Measurements from ENCODE around the gene TTC28. TPM values are rescaled to one million over a fixed set of nuclear protein-coding genes. Genes with fewer than 3 reads are reported as not detected.

TTC28 gene
- polyA plus RNA-seq, 4 donors: 28.9 to 32.9 (median 31.0) TPM

DNA sequence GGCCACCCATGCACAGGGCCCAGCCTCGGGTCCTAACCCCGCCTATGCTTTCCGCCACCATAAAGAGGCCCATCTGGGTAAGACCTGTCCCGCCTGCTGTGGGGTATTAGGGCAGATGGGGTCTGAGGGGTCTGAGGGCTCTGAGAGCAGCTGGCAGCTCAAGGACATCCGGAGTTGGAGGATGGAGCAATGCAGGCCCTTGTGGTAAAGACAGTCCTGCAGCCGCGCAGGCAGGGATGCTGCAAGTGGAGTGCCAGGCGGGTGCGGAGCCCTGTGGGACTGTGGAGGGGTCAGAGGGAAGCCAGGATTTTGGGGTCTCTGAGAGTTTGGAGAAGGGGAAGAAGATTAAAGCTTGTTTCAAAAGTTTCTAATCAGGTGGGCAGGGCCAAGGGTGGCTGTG lies 679.3 kb downstream of the TTC28 start:
- no peak for DNase-seq (ENCODE audit: low read depth in 4 of 4, low spot score in 3 of 4)

DNA sequence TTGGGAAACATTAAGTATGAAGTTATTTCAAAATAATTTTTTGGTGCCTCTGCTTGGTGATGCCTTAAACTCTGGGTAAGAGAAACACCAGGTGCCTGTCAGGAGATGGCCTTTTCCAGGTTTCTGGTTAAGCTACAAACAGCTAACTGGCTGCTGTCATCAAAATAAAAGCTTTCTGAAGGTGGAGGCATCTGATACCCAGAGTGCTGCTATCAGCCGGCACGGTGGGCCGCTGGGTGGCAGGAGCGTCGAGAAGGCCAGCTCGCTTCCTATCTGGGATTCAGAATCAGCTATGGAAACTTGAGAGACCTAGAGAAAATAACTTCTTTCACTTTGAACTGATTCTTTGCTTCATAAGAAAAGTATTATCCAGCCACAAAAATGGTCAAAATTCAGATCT lies 679.8 kb downstream of the TTC28 start:
- no peak for DNase-seq (ENCODE audit: low read depth in 4 of 4, low spot score in 3 of 4)

DNA sequence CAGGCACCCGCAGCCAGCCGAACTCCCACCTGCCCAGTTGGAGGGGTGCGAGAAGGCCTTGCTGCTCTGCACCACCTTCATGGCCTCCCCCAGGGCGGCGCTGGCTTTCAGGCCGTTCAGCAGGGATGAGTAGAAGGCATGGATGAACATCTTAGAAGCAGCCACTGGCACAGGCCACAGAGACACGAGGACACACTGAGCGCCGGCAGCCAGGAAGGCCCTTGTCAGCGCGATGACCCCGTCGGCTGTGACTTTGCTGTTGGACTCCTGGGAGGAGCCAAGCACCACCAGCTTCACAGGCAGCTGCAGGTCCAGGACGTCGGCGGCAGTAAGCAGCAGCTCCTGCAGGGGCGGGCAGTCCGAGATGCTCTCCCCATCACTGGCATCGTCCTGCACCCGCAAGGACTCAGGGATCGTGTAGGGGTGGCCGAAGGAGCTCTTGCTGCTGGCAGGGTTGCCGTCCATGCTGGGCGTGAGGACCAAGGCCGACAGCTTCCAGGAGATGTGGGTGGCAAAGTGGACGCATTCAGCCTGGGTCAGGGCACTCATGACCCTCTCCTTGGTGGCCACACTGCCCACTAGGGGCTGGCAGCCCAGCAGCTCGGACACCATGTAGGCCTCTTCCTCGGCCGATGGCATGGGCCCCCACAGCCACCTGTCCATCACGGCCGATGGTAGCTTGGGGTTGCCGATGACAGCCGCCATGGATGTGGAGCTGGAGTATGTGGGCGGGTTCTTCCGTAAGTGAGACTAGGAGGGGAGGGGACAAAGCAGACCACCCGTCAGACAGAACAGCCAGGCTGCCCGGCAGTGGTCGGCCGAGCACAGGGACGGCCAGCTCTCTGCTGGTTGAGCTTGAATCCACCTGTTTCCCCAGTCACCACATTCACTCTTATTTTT lies 680.9 kb downstream of the TTC28 start:
- DNase-seq (ENCODE audit: low read depth in 4 of 4, low spot score in 3 of 4): no peak

DNA sequence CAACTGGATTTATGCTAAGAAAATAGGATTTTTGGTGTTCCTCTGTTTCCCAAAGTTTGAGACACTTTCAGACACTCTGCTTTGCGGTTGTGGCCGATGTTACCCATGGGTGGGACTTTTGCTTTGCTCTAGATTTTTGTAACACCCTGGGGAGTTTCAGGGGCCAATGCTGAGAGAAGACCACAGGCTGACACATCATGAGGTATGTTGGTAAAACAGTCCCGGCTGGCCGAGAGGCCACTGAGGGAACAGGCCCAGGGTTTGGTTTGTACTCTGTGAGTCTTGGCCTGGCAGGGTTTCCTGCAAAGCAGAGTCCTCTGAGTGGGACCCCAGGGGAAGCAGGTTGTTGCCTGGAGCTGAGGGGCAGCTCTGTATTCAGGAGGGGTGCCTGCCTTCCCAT lies 682.1 kb downstream of the TTC28 start:
- DNase-seq (ENCODE audit: low read depth in 4 of 4, low spot score in 3 of 4): no peak

DNA sequence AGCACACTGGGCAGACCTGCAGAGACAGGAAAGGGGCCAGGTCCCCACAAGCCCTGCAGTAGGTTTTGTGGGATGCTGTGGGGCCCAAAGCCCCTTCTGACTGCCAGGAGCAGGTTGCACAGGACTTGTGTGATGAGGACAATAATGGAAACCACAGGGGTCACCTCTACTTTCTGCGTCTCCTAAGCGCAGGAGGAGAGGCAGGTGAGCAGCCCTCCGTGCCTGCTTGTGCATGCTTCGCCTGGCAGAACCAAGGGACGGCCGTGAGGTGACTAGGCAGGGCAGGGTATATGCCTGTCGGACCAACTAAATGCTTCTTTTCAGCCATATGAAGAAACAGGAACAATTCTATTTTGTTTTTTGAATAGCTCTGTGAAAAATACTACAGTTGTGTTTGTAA lies 682.7 kb downstream of the TTC28 start:
- DNase-seq (ENCODE audit: low read depth in 4 of 4, low spot score in 3 of 4): no peak

DNA sequence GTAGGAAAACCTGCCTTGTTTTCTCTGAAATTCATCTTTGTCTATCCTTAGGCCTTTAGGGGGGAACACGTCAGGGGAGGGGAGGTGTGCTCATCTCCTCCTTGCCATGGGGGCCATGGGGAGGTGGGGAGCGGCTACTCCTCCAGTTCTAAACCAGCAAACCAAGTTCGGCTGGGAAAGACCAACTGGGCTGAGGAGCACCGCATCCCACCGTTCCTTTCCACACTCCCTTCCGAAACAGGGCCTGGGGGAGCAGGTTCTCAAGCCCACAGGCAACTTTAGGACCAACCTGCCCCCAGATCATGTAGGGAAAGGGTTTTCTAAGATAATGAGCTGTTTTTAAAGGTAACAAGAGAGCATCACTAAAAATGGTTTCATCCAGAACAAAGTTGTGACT lies 683.1 kb downstream of the TTC28 start:
- no peak for DNase-seq (ENCODE audit: low read depth in 4 of 4, low spot score in 3 of 4)

DNA sequence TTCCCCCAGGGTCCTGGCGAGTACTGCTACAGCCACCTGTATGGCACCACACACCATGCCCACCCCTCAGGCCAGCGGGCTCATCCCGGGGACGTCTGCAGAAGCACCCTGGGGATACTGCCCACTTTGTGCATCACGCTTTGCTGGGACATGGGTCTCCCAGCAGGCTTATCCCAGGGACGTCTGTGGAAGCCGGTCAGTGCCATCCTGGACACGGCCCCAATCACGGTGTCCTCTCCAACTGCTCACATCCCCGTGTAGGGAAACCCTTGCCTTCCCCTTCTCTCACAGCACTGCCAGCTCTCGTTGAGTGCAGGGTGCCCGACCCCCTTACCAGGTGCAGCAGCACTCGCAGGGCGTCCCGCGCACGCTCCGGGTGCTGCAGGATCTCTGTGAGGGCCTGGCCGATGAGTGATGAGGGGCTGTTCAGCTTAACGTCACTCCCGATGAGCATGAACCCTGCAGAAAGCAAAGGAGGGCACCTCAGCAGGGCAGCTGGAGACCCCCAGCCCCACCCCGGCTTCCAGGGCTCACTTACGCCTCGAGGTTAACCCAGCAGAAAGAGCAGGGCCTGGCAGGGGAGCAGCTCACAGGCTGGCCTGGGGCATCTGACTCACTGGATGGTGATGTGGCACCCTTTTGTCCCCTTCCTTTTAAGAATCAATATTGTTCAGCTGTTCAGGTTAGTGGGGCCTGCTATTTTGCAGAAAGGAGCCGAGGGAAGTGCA lies 683.7 kb downstream of the TTC28 start:
- no peak for DNase-seq (ENCODE audit: low read depth in 4 of 4, low spot score in 3 of 4)

DNA sequence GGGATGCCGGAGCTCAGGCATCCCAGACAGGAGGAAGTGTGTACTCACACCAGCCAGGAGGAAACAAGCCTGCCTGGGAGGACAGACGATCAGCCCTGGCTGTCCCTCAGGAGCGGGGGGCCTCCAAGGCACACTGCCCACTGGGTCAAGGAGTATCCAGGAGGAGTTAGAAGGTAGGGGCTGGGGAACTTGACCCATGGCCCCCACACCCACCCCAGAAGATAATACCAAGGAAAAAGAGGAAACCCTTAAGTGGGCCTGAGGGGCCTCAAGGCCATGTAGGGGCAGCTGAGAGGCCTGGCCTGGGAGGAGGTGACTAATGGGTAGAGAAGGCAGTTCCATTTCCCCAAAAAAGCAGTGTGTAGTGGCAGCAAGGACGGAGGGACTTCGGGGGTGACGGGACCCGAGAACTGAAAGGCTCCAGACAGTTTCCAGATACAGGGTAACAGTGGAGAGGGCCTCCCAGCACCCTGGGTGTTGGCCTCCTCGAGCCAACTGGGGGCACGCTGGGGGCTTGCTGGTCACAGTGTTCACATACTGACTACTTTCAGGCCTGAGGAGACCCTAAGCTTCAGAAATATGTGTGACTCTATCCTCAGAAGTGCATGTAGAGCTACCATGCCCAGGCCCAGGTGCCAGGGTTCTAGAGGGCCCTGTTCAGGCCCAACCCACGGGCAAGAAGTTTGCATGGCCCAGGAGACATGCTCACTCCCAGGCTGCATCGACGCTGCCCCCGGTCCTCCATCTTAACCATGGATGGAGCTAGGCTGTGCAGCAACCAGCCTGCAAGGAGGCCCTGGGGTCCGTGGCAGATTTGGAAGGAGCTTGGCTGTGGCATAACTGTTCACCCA lies 684.9 kb downstream of the TTC28 start:
- DNase-seq (ENCODE audit: low read depth in 4 of 4, low spot score in 3 of 4): no peak

DNA sequence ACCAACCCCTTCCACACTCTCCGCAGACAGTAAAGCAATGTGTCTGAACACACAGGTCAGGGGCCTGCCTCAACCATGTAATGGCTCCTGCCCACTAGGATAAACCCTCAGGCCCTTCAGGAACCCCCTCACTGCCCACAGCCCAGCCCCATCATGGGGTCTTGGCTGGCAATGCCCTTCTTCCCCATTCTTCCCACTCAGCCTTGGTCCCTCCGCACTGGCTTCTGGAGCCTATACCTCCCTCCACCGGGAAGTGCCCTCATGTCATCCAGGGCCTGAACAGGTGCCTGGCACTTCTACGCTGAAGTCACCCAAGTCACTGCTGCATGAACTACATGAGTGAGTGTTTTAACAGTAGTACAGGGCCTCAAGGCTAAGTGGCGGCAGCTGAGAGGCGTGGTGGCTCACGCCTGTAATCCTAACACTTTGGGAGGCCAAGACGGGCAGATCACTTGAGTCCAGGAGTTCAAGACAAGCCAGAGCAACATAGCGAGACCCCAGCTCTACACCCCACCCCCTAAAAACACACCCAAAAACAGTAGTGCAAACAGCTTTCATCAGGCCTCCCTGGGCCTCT lies 685.8 kb downstream of the TTC28 start:
- DNase-seq (ENCODE audit: low read depth in 4 of 4, low spot score in 3 of 4): no peak

DNA sequence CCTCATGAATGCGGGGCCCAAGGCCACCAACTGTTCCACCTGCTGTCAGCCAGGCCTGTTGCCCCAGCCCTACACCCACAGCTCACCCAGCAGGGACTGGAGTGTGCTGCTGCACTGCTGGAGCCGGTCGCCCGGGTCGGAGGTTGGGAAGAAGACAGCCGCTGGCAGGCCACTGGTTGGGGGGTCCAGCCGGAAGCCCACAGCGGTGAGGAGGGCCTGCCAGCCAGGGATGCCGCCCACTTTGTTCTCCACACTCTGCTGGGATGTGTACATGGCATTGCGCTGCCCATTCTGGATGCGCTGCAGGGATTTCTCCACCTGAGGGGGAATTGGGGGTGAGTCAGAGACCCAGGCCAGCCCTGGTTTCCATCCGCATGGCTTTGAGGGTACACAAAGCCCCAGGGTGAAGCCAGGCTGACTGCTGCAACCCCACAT lies 686.4 kb downstream of the TTC28 start:
- DNase-seq (ENCODE audit: low read depth in 4 of 4, low spot score in 3 of 4): no peak

DNA sequence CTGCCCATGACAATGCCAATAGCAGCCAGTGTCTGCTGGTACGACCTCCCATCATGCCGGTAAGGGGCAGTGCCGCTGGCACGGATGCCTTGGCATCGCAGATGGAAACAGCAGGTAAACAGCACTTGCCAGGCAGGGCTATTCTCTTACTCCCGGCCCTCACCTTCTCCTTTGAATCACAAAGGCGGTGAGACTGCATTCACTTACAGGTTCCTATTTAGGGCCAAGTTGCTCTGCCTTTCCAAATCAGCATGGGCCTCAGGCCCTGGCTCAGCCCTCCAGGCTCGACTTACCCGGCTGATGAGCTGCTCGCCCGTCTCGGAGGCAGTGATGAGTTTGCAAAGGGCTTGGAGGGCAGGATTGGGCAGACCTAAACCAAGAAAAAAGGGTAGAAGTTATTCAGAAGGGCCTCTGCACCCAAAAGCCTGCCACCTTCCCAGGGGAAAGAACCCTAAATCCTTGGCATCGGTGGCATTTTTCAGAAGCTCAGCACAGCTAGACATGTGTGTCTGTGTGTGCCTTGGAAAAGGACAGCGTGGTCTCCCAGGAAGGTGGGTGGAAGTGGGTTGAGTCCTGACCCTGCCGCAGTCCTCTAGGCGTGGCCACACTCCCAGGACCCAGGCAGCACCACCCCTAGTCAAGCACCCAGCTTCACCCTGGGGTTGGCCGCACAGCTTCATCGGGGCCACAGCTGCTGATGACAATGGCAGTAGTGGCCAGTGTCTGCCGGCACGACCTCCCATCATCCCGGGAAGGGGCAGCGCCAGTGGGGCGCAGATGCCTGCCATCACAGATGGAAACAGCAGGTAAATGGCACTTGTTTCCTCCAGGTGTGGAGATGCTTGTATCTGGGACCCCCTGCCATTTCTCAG lies 687.1 kb downstream of the TTC28 start:
- no peak for DNase-seq (ENCODE audit: low read depth in 4 of 4, low spot score in 3 of 4)

DNA sequence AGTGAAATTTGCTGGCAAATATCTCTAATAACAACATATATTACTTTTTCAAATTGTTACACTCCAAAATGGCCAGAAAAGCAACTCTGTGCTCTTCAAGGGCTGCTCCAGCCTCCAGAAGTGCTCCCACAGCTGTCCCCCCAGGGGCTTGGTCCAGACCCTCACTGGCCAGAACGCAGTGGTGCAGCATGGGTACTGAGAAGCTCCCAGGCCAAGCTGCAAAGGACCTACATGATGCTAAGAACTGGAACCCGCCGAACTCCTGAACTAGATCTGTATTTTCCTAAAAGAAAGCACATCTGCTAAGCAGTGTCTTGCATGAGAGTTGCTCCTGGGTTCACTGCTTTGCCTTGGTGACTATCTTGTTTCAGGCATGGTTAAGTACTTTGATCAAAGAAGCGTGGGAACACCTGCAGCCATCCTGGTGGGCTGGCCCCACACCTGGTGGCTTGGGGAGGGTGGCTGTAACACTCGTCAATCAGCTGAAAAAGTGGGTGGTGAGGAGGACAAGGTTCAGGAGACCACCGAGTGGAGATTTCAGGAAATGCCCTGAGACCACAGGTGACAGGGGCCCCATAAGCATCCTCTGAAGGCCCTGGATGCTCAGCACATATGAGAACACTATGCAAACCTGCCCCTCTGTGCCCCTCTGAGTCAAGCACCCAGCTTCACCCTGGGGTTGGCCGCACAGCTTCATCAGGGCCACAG lies 687.9 kb downstream of the TTC28 start:
- no peak for DNase-seq (ENCODE audit: low read depth in 4 of 4, low spot score in 3 of 4)

DNA sequence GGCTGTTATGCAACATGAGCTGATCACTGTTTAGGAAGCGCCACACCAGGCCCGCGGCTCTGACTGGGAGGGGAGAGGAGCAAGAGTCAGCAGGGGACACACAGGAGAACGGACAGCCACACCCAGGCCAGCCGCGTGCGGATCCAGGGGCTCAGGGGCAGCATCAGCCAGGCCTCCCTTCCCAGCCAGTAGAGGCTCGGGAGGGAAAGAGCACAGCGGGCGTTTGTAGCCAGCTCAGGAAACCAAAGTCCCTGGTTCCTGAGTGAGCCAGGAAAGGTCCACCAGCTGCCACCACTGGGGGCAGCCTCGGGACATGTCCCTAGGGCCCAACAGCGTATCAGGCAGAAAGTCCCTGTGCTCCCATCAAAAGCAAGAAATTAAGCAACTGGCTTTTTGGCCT lies 688.8 kb downstream of the TTC28 start:
- no peak for DNase-seq (ENCODE audit: low read depth in 4 of 4, low spot score in 3 of 4)

DNA sequence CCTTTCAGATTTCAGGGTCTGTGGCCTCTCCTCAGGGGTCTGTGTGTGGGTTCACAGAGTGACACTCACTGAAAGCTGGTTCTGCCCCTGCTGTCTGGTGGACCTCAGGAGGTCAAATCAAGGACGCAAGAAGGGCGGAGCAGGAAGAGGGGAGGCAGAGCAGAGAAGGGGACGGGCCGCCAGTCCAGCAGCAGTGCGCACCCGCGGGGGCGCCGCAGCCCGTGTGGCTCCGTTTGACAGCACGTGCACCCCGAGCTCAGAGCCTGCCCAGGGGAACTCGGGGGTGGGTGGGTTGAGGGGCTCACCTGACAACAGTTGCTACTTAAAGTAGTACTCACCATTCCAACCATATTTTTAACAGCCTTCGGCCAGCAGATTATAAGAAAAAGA lies 689.2 kb downstream of the TTC28 start:
- DNase-seq (ENCODE audit: low read depth in 4 of 4, low spot score in 3 of 4): no peak

DNA sequence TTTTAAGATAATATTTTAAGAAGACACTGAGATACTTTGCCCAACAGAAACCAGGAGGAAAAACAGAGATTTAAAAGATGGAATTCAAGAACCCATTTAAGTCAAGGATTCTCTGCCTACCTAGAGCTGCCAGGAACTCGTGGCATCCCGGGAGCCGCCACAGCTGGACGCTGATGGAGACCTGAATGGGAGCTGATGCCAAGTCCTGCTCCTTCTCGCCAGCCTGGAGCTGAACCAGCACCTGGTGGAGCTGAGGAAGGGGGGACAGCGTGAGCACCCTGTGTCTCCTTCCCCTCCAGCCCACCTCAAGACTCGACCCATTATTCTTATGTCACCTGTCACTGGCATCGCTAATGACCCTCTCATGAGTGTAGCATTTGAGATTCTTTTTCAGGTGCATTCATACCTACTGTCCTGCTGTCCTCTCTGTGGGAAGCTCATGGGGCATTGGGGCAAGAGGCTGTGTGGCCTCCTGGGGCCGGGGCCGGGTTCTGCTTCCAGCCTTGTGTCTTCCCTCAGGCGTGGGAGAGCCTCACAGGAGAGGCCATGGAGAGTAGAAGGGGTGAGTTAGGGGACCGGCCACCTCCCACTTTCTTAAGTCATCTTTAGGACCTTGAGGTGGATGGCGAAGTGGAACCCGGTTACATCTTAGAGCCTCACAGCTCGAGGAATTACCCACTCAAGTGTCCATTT lies 689.7 kb downstream of the TTC28 start:
- no peak for DNase-seq (ENCODE audit: low read depth in 4 of 4, low spot score in 3 of 4)

DNA sequence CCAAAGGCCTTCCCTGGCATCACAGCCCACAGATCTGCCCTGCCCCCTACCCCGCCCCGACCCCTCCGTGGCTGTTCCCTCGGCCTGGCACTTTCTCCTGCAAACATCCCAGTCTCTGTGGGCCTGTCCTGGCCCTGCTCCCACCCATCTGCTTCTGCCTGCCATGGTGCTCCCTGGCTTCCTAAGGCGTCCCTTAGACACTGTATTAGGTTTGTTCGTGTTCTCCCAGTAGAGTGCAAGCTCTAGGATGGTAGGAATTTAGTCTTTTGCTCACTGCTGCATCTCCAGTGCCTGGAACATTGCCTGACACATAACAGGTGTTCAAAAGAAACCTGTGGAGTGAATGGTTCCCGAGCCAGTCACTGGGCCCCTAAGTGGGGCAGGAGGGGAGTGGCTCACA lies 690.9 kb downstream of the TTC28 start:
- DNase-seq (ENCODE audit: low read depth in 4 of 4, low spot score in 3 of 4): no peak

DNA sequence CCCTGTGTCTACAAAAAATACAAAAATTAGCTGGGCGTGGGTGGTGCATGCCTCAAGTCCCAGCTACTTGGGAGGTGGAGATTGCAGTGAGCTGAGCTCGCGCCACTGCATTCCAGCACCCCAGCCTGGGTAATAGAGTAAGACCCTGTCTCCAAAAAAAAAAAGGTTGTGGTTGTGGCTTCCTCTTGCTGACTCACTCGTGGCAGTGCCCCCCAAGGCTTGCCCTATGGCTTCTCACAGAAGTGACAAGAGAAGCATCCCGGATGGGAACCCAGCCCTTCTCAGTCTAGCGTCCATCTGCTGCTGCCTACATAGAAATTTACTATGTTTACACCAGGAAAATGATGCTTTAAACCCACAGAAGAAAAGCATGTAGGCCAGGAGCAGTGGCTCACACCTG lies 692.1 kb downstream of the TTC28 start:
- no peak for DNase-seq (ENCODE audit: low read depth in 4 of 4, low spot score in 3 of 4)

DNA sequence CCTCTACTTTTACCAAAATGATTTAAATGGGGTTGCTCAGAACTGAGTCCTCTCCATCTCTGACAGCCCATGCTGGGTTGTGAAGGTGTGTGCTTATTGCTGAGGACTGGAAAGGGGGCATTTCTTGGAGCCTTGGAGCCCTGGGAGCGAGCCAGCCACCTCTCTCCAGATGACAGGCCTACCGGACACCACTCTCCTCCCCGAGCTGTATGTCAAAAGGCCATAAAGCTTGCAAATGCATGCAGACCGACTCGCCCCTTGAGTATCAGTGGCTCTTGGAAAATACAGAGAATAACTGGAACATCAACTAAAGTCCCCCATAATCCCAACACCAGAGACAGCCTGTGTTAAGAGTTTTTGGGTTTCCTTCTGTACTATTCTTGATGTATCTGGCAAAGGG lies 692.7 kb downstream of the TTC28 start:
- no peak for DNase-seq (ENCODE audit: low read depth in 4 of 4, low spot score in 3 of 4)

DNA sequence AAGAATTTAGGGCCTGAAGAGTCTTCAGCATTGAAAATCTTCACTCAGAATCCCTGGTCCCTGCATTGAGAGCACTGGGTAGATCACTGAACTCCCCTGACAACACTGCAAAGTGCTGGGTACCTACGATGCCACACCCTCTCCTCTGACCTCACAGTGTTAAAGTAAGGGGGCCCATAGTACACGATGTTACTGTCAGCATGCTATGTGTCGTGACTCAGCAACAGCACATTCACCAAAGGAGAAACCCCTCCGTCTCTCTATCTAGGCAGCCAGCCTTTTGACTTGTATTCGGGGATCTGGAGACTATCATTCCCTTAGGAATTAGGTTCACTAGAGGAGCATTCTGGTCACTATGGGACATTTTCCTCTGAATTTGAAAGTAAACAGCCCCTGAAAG lies 693.2 kb downstream of the TTC28 start:
- no peak for DNase-seq (ENCODE audit: low read depth in 4 of 4, low spot score in 3 of 4)

Measured in right renal pelvis (tissue), 4 donors.